RWPE2 (cell line): ENCODE results near the gene MGAT3.

Experiments used
- ATAC-seq: fragments of 200-7000 bp; cut with Tn5 transposase; 3 replicates; pipeline ENCODE4 v1.9.1; 2021; ENCODE audit warnings: low read depth
- DNase-seq: peaks from one replicate; pipeline ENCODE4 v3.0.0-alpha.2; 2020; ENCODE audit warnings: low spot score
- H3K27ac ChIP-seq: fragments of 450-650 bp; 2 replicates; pipeline ENCODE4 v1.5.1; 2017; ENCODE audit warnings: mild to moderate bottlenecking; ENCODE audit not compliant: poor library complexity, severe bottlenecking
- H3K27me3 ChIP-seq: fragments of 250-450 bp; sonication (Bioruptor Pico); 2 replicates; pipeline ENCODE4 v1.5.1; 2021; ENCODE audit warnings: mild to moderate bottlenecking, moderate library complexity; ENCODE audit not compliant: insufficient read depth, poor library complexity, severe bottlenecking
- H3K36me3 ChIP-seq: fragments of 250-450 bp; sonication (Bioruptor Pico); 2 replicates; pipeline ENCODE4 v1.5.1; 2020; ENCODE audit warnings: low read depth, mild to moderate bottlenecking, moderate library complexity
- H3K4me1 ChIP-seq: fragments of 250-450 bp; sonication (Bioruptor Pico); 2 replicates; pipeline ENCODE4 v1.5.1; 2021; ENCODE audit warnings: mild to moderate bottlenecking, moderate library complexity; ENCODE audit not compliant: insufficient read depth, poor library complexity, severe bottlenecking
- H3K4me3 ChIP-seq: fragments of 250-450 bp; sonication (Bioruptor Pico); 2 replicates; pipeline ENCODE4 v1.5.1; 2021; ENCODE audit warnings: mild to moderate bottlenecking, moderate library complexity; ENCODE audit not compliant: severe bottlenecking
- H3K9me3 ChIP-seq: fragments of 250-450 bp; sonication (Bioruptor Pico); 2 replicates; pipeline ENCODE4 v1.5.1; 2021; ENCODE audit warnings: mild to moderate bottlenecking, moderate library complexity; ENCODE audit not compliant: severe bottlenecking
- CTCF ChIP-seq: fragments of 450-650 bp; IDR thresholded peaks from one replicate; pipeline ENCODE4 v1.5.1; 2017; ENCODE audit warnings: mild to moderate bottlenecking, moderate library complexity; ENCODE audit not compliant: poor library complexity, severe bottlenecking

Gene MGAT3

GRCh38 chr22:39450258-39450955 is 6.4 kb upstream of the MGAT3 start:
- Histone ChIP-seq H3K27me3 (peaks cover 2% of the 10 kb centered on the region), H3K4me1 (no peaks in the 10 kb centered on the region), H3K4me3 (no peak overlapping the region), H3K36me3 (no peaks in the 10 kb centered on the region), H3K27ac (no peak overlapping the region), H3K9me3 (no peaks in the 10 kb centered on the region)
- DNase-seq (no peak), ATAC-seq (no peak)
- no peak for TF ChIP-seq CTCF

- Histone ChIP-seq H3K9me3 (no peaks in the 10 kb centered on the region), H3K27ac (no peak overlapping the region), H3K27me3 (peaks cover 17% of the 10 kb centered on the region), H3K4me1 (no peaks in the 10 kb centered on the region), H3K4me3 (no peak overlapping the region), H3K36me3 (no peaks in the 10 kb centered on the region)
- no peak for DNase-seq
- no peak for ATAC-seq
- no peak for TF ChIP-seq CTCF
These were observed 4.1 kb upstream of the MGAT3 start for GRCh38 chr22:39452740-39453040.

- no peak for DNase-seq
- no peak for ATAC-seq
- no peak overlapping the region for H3K27ac ChIP-seq
These were observed 2.9 kb upstream of the MGAT3 start for GRCh38 chr22:39453765-39454378.

GRCh38 chr22:39454385-39454871 is 2.4 kb upstream of the MGAT3 start:
- peaks cover 33% of the 10 kb centered on the region for H3K27me3 ChIP-seq
- ATAC-seq (no peak), DNase-seq (no peak)
- H3K4me3 ChIP-seq = no peak overlapping the region
- no peaks in the 10 kb centered on the region for H3K36me3 ChIP-seq
- TF ChIP-seq CTCF = no peak
- no peaks in the 10 kb centered on the region for H3K4me1 ChIP-seq
- H3K9me3 ChIP-seq = no peaks in the 10 kb centered on the region
- no peak overlapping the region for H3K27ac ChIP-seq

More at GRCh38 chr22:39453765-39454378, 2.9 kb upstream of the MGAT3 start:
- peaks cover 28% of the 10 kb centered on the region for H3K27me3 ChIP-seq
- no peaks in the 10 kb centered on the region for H3K9me3 ChIP-seq
- no peak overlapping the region for H3K4me3 ChIP-seq
- TF ChIP-seq CTCF = no peak
- no peaks in the 10 kb centered on the region for H3K36me3 ChIP-seq
- H3K4me1 ChIP-seq = no peaks in the 10 kb centered on the region

GRCh38 chr22:39457198-39457555 is 365 bp downstream of the MGAT3 start:
- H3K27me3 ChIP-seq = peaks cover 40% of the 10 kb centered on the region
- TF ChIP-seq CTCF = no peak
- no peak for ATAC-seq
- no peaks in the 10 kb centered on the region for H3K36me3 ChIP-seq
- no peak for DNase-seq
- H3K4me1 ChIP-seq = no peaks in the 10 kb centered on the region
- H3K4me3 ChIP-seq = peak overlapping the region; percentile 11
- no peaks in the 10 kb centered on the region for H3K9me3 ChIP-seq
- no peak overlapping the region for H3K27ac ChIP-seq
